ENCODE data around the gene CETP.

The CETP gene

GRCh38 chr16:57025941-57026777 lies 64.4 kb downstream of the CETP start:
- no peak for DNase-seq

- DNase-seq: no peak
Observed at GRCh38 chr16:57026778-57027062, 65.0 kb downstream of the CETP start.

DNA sequence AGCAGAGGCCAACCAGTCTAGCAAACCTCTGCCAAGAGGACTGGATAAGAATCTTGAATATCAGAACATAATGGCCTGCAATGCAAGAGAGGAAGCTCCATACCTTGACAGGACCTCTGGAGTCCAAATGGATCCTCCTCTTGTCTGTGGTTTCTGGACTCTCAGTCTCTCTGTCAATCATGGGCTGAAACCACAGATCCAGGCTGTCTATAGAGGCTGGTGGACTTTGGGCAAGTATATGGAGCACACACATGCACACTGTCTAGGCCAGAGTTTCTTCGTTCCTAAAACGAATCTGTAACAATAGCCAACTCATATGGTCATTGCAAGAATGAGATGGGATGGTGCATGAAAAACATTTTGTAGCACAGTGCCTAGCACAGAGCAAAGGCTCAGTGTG lies 65.3 kb downstream of the CETP start:
- no peak for DNase-seq

GRCh38 chr16:57028086-57028485 lies 66.3 kb downstream of the CETP start:
- DNase-seq: no peak

GRCh38 chr16:57029161-57030160 lies 67.7 kb downstream of the CETP start:
- no peak for DNase-seq

GRCh38 chr16:57030346-57030902 lies 68.7 kb downstream of the CETP start:
- no peak for DNase-seq

GRCh38 chr16:57031156-57031555 lies 69.4 kb downstream of the CETP start:
- no peak for DNase-seq

GRCh38 chr16:57032346-57032745 lies 70.6 kb downstream of the CETP start:
- DNase-seq: no peak

DNA sequence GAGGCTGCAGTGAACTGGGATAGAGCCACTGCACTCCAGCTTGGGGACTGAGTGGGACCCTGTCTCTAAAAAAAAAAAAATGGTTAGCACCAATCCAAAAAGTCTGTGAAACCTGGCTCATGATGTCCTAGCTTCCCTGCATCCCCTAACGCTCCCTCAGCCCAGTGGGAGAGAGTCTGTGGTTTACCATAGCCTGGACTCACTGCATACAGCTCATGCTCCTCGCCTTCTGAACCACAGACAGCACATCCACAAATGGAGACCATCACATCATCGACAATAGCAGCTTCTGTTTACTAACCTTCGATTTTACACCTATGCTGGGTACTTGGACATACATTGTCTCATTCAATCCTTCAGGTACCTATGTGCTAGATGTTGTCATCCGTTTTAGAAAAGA lies 71.2 kb downstream of the CETP start:
- no peak for DNase-seq
